HG02571 (cell line): ENCODE results near the gene TSSK1B.
"Not testable (repeated sequence)": the region's sequence is repeated elsewhere in the genome, so short reads cannot be mapped to it uniquely, and the experiment has no call there.

Experiments used
- ATAC-seq: cut with Tn5 transposase; IDR thresholded peaks from one replicate; pipeline ENCODE4 v1.9.1; 2021; ENCODE audit warnings: mild to moderate bottlenecking, moderate library complexity; ENCODE audit not compliant: unreplicated experiment

Gene TSSK1B

DNA sequence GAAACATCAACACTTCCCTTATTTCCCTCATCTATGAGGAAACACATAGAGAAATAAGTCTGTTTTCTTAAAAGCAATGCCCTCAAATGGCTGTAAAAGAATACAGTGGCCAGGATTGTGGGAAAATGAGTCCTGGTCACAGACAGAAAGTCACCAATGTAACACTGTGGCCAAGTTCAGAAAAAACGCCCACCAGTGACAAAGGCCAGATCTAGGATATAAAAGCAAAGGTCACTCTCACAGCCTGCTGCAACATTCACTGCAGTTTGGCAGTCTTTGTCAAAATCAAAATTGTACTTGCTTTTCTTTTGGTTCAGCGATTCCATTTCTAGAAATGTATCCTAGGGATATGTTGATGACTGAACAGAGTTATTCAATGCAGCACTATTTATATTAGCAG lies 30.5 kb downstream of the TSSK1B start:
- ATAC-seq: no peak

DNA sequence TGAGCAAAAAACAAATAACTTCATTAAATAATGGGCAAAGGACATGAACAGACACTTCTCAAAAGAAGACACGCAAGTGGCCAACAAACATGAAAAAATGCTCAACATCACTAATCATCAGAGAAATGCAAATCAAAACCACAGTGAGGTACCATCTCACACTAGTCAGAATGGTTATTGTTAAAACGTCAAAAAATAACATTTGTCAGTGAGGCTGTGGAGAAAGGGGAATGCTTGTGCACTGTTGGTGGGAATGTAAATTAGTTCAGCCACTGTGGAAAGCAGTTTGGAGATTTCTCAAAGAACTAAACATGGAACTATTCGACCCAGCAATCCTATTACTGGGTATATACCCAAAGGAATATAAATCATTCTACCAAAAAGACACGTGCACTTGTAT lies 36.8 kb downstream of the TSSK1B start:
- ATAC-seq: not testable (repeated sequence)

- no peak for ATAC-seq
Observed at GRCh38 chr5:113397046-113397445, 37.7 kb downstream of the TSSK1B start.

- no peak for ATAC-seq
Observed at GRCh38 chr5:113394658-113395057, 40.1 kb downstream of the TSSK1B start.

GRCh38 chr5:113390224-113390623 lies 44.6 kb downstream of the TSSK1B start:
- ATAC-seq: no peak

GRCh38 chr5:113389116-113389515 lies 45.7 kb downstream of the TSSK1B start:
- no peak for ATAC-seq

DNA sequence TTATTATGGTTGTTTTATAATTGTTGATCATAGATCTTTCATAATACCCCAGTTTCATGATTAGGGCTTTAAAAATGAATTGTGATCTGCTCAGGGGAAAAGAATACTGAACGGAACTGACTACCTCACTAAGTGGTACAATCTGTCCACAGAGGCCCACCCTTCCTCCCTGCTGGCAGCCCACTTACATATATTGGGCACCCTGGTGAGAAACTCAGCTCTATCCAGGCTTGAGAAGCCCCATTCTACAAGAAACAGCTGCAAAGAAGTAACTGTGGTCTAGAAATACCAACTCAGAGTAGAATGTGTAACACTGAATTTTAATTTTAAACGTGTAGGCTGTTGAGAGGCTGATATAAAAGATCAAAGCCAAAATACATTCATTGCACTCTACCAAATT lies 46.9 kb downstream of the TSSK1B start:
- ATAC-seq: no peak

- ATAC-seq: no peak
Observed at GRCh38 chr5:113384782-113385285, 50.0 kb downstream of the TSSK1B start.

GRCh38 chr5:113382731-113383130 lies 52.1 kb downstream of the TSSK1B start:
- no peak for ATAC-seq
